Endodermal cell (in vitro differentiated cells): ENCODE data around the gene FBXL7. TPM values are rescaled to one million over a fixed set of nuclear protein-coding genes. Genes with fewer than 3 reads are reported as not detected.

ENCODE experiments used
- DNase-seq: peaks from one replicate; pipeline ENCODE4 v3.0.0-alpha.2; 2017
- H3K27ac ChIP-seq: 2 replicates; pipeline ENCODE4 v1.5.1; 2013; ENCODE audit warnings: mild to moderate bottlenecking, low read depth, low read length, moderate library complexity
- H3K27me3 ChIP-seq: 2 replicates; pipeline ENCODE4 v1.6.1; 2013; ENCODE audit warnings: mild to moderate bottlenecking, low read length, moderate library complexity; ENCODE audit not compliant: insufficient read depth, control insufficient read depth, poor library complexity, severe bottlenecking
- H3K36me3 ChIP-seq: 2 replicates; pipeline ENCODE4 v1.7.0; 2013; ENCODE audit warnings: mild to moderate bottlenecking, low read length, moderate library complexity; ENCODE audit not compliant: control insufficient read depth, insufficient read depth
- H3K4me1 ChIP-seq: one replicate; pipeline ENCODE4 v1.7.0; 2013; ENCODE audit warnings: low read length; ENCODE audit not compliant: control insufficient read depth, insufficient read depth
- H3K4me3 ChIP-seq: 2 replicates; pipeline ENCODE4 v1.5.1; 2013; ENCODE audit warnings: mild to moderate bottlenecking, low read length, moderate library complexity
- H3K9ac ChIP-seq: 2 replicates; pipeline ENCODE4 v1.6.1; 2013; ENCODE audit warnings: mild to moderate bottlenecking, low read length, moderate library complexity; ENCODE audit not compliant: poor library complexity, severe bottlenecking; ENCODE audit errors: extremely low read depth
- H3K9me3 ChIP-seq: 2 replicates; pipeline ENCODE4 v1.6.1; 2013; ENCODE audit warnings: mild to moderate bottlenecking, low read length, moderate library complexity; ENCODE audit not compliant: control insufficient read depth
- H3K27ac Mint-ChIP-seq: 2 replicates; pipeline ENCODE4 v1.8.0; 2020; ENCODE audit warnings: mixed read lengths
- H3K27me3 Mint-ChIP-seq: 2 replicates; pipeline ENCODE4 v1.8.0; 2021; ENCODE audit warnings: mild to moderate bottlenecking, mixed read lengths; ENCODE audit not compliant: insufficient read depth
- H3K36me3 Mint-ChIP-seq: 2 replicates; pipeline ENCODE4 v1.8.0; 2020; ENCODE audit warnings: low read depth, mixed read lengths
- H3K4me1 Mint-ChIP-seq: 2 replicates; pipeline ENCODE4 v1.8.0; 2020; ENCODE audit warnings: mixed read lengths
- H3K4me3 Mint-ChIP-seq: 2 replicates; pipeline ENCODE4 v1.8.0; 2020; ENCODE audit warnings: mild to moderate bottlenecking, moderate library complexity, mixed read lengths
- H3K9me3 Mint-ChIP-seq: 2 replicates; pipeline ENCODE4 v1.8.0; 2020; ENCODE audit warnings: mild to moderate bottlenecking, mixed read lengths
- CTCF ChIP-seq: fragments of 200-600 bp; sonication (generic); conservative IDR thresholded peaks from 2 replicates; pipeline ENCODE4 v1.5.0; 2021; ENCODE audit warnings: antibody characterized with exemption, mild to moderate bottlenecking
- WGBS, 2 experiments: methylation state at CpG; one replicate each; pipeline versions ENCODE4 v1.1.5 to v1.1.7; 2013; ENCODE audit warnings: missing lambda C conversion rate in 2 of 2, mixed read lengths in 1 of 2; ENCODE audit not compliant: insufficient coverage in 1 of 2, insufficient read length in 1 of 2; 5-methylcytosine and 5-hydroxymethylcytosine counted together
- total RNA-seq, 2 donors: library from RNA; stranded (reverse); fragmentation: NEBNext Ultra II Directional in 1 of 2; extraction: Animal tissue kit (Norgen Biotek cat#: 25700) in 1 of 2; gene quantifications; 2 replicates in 1 of 2; 3 replicates in 1 of 2; pipeline ENCODE4 v1.2.1, GENCODE V29; 2021

Gene FBXL7
- total RNA-seq, 2 donors from 2014 or later, result 12.9 to 13.2 TPM

- Histone ChIP-seq H3K4me3 (no peak overlapping the region), H3K4me1 (no peaks in the 10 kb centered on the region), H3K27ac (no peak overlapping the region), H3K9ac (no peak overlapping the region), H3K9me3 (no peaks in the 10 kb centered on the region), H3K36me3 (no peaks in the 10 kb centered on the region), H3K27me3 (no peaks in the 10 kb centered on the region)
- no peak overlapping the region for H3K4me3 Mint-ChIP-seq
- no peaks in the 10 kb centered on the region for H3K27me3 Mint-ChIP-seq
- 98 to 100% methylated on average over 1 to 2 of the region's 2 CpGs for WGBS, 2 experiments
- DNase-seq, result no peak
- H3K27ac Mint-ChIP-seq, result no peak overlapping the region
- TF ChIP-seq CTCF, result no peak
- H3K9me3 Mint-ChIP-seq, result no peaks in the 10 kb centered on the region
- no peaks in the 10 kb centered on the region for H3K36me3 Mint-ChIP-seq
- peaks cover 29% of the 10 kb centered on the region for H3K4me1 Mint-ChIP-seq
These were observed 111.0 kb downstream of the FBXL7 start for GRCh38 chr5:15611008-15611407.

- Mint-ChIP-seq H3K27ac (no peak overlapping the region), H3K27me3 (no peaks in the 10 kb centered on the region), H3K9me3 (no peaks in the 10 kb centered on the region), H3K4me1 (peaks cover 16% of the 10 kb centered on the region), H3K36me3 (no peaks in the 10 kb centered on the region), H3K4me3 (no peak overlapping the region)
- TF ChIP-seq CTCF, result no peak
- 87% methylated on average over 1 of the region's 1 CpG; no CpG with 5 or more reads in 1 of the 2 experiments for WGBS, 2 experiments
- Histone ChIP-seq H3K4me1 (no peaks in the 10 kb centered on the region), H3K4me3 (no peak overlapping the region), H3K9ac (no peak overlapping the region), H3K27ac (no peak overlapping the region), H3K27me3 (no peaks in the 10 kb centered on the region), H3K36me3 (no peaks in the 10 kb centered on the region), H3K9me3 (no peaks in the 10 kb centered on the region)
- no peak for DNase-seq
These were observed 113.1 kb downstream of the FBXL7 start for GRCh38 chr5:15612915-15613635.

- Histone ChIP-seq H3K9me3 (no peaks in the 10 kb centered on the region), H3K4me3 (no peak overlapping the region), H3K27ac (no peak overlapping the region), H3K4me1 (no peaks in the 10 kb centered on the region), H3K9ac (no peak overlapping the region), H3K27me3 (no peaks in the 10 kb centered on the region), H3K36me3 (no peaks in the 10 kb centered on the region)
- H3K4me1 Mint-ChIP-seq, result peaks cover 13% of the 10 kb centered on the region
- no peaks in the 10 kb centered on the region for H3K36me3 Mint-ChIP-seq
- no peaks in the 10 kb centered on the region for H3K9me3 Mint-ChIP-seq
- no peak for TF ChIP-seq CTCF
- H3K27me3 Mint-ChIP-seq, result no peaks in the 10 kb centered on the region
- H3K27ac Mint-ChIP-seq, result no peak overlapping the region
- DNase-seq, result no peak
- 95 to 100% methylated on average over 1 to 4 of the region's 4 CpGs for WGBS, 2 experiments
- no peak overlapping the region for H3K4me3 Mint-ChIP-seq
These were observed 114.7 kb downstream of the FBXL7 start for GRCh38 chr5:15614679-15615078.
